Gastrocnemius medialis (tissue), 4 donors: ENCODE results near the gene PRPF31. TPM values are rescaled to one million over a fixed set of nuclear protein-coding genes. Genes with fewer than 3 reads are reported as not detected.

Experiments
- ATAC-seq, 2 donors: fragments of 150-250 bp; one replicate each; pipeline ENCODE4 v1.9.1; 2016
- DNase-seq, 2 donors: peaks; one replicate each; pipeline ENCODE4 v3.0.0-alpha.2; 2019
- H3K27ac ChIP-seq, 4 donors: fragments of 200-600 bp; sonication (generic); 1 replicate in 1 of 4; 2 replicates in 3 of 4; pipeline ENCODE4 v1.5.1; 2016 to 2018; ENCODE audit warnings: mild to moderate bottlenecking in 2 of 4, moderate library complexity in 1 of 4
- H3K27me3 ChIP-seq, 3 donors: fragments of 200-600 bp; sonication (generic) in 2 of 3; 1 replicate in 1 of 3; 2 replicates in 2 of 3; pipeline versions ENCODE4 v1.5.1 to v1.6.0; 2016 to 2019; ENCODE audit warnings: mild to moderate bottlenecking in 1 of 3, moderate library complexity in 1 of 3
- H3K36me3 ChIP-seq, 2 donors: fragments of 200-600 bp; sonication (generic) in 1 of 2; one replicate each; pipeline ENCODE4 v1.5.1; 2017 to 2018
- H3K4me1 ChIP-seq, 2 donors: fragments of 200-600 bp; sonication (generic) in 1 of 2; one replicate each; pipeline ENCODE4 v1.5.1; 2016 to 2017; ENCODE audit warnings: mild to moderate bottlenecking in 2 of 2
- H3K4me3 ChIP-seq, 4 donors: fragments of 200-600 bp; sonication (generic) in 3 of 4; 1 replicate in 1 of 4; 2 replicates in 3 of 4; pipeline ENCODE4 v1.5.1; 2016 to 2019; ENCODE audit warnings: mild to moderate bottlenecking in 2 of 4
- H3K9me3 ChIP-seq, 3 donors: fragments of 200-600 bp; sonication (generic) in 2 of 3; 1 replicate in 1 of 3; 2 replicates in 2 of 3; pipeline ENCODE4 v1.5.1; 2016 to 2019
- CTCF ChIP-seq, 5 experiments: fragments of 450-650 bp in 3 of 5; fragments of 200-600 bp in 2 of 5; sonication (generic) in 2 of 5; IDR thresholded peaks in 4 of 5; conservative IDR thresholded peaks in 1 of 5; 1 replicate in 4 of 5; 2 replicates in 1 of 5; pipeline ENCODE4 v1.5.1; 2016 to 2019; ENCODE audit warnings: antibody characterized with exemption in 5 of 5, mild to moderate bottlenecking in 3 of 5, moderate library complexity in 3 of 5
- POLR2A ChIP-seq, 2 donors: fragments of 450-650 bp; IDR thresholded peaks; one replicate each; pipeline ENCODE4 v1.6.1; 2017; ENCODE audit warnings: antibody characterized with exemption in 2 of 2, mild to moderate bottlenecking in 2 of 2, moderate library complexity in 2 of 2
- in situ Hi-C, 4 donors: fragments of 200-750 bp; cut with MboI; loops; one replicate each; pipeline versions ENCODE4 v1.15.0 to v1.8.0; 2017; ENCODE audit warnings: low sequenced_read_pairs in 4 of 4
- intact Hi-C: fragments of 100-400 bp; cut with DNase I; formaldehyde crosslinking; loops from one replicate; pipeline ENCODE4 v1.15.1; 2023; ENCODE audit warnings: low total_unique reads
- total RNA-seq, 4 donors: library from RNA; depleted of rRNA; stranded (reverse); fragments of >200 nt; gene quantifications; one replicate each; pipeline versions ENCODE4 v1.1.0 to v1.2.3, GENCODE V29; 2016

The PRPF31 gene
- total RNA-seq, 4 donors from 2014 or later: 26.6 to 39.4 (median 37.2) TPM

GRCh38 chr19:54142166-54142780, 26.7 kb downstream of the PRPF31 start:
- no peak for ATAC-seq
- H3K9me3 ChIP-seq: no peaks in the 10 kb centered on the region
- no peak for TF ChIP-seq CTCF (IDR thresholded peaks at IDR 0.05 in 4 of 5, conservative IDR thresholded peaks at IDR 0.05 in 1 of 5)
- TF ChIP-seq POLR2A (IDR thresholded peaks at IDR 0.05): no peak
- no peak overlapping the region for H3K27ac ChIP-seq
- H3K27me3 ChIP-seq: no peaks in the 10 kb centered on the region
- in situ Hi-C loops (no loop called here), intact Hi-C loops (no loop called here)
- H3K4me3 ChIP-seq: no peak overlapping the region
- H3K4me1 ChIP-seq: peaks cover 20 to 32% of the 10 kb centered on the region in 2 donors
- H3K36me3 ChIP-seq: peaks cover 3 to 56% of the 10 kb centered on the region in 2 donors
- DNase-seq: no peak

DNA sequence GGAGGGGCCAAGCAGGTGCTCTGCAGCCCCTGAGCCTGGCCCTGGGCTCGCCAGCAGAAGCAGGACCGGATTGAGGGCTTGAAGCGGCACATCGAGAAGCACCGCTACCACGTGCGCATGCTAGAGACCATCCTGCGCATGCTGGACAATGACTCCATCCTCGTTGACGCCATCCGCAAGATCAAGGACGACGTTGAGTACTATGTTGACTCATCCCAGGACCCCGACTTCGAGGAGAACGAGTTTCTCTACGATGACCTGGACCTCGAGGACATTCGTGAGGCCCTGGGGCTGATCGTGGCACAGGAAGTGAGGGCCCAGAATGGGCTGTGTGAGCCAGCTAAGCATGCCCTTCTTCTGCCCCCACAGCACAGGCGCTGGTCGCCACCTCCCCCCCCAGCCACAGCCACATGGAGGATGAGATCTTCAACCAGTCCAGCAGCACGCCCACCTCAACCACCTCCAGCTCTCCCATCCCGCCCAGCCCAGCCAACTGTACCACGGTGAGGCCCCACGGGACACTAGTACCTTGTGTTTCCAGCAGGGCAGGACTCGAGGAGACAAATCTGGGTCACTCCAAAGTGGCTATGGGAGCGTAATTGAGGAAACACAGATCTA, 30.1 kb downstream of the PRPF31 start:
- Histone ChIP-seq H3K4me1 (peaks cover 2 to 7% of the 10 kb centered on the region in 2 donors), H3K4me3 (no peak overlapping the region), H3K27me3 (no peaks in the 10 kb centered on the region), H3K36me3 (peaks cover 3 to 90% of the 10 kb centered on the region in 2 donors), H3K9me3 (no peaks in the 10 kb centered on the region), H3K27ac (no peak overlapping the region)
- ATAC-seq: no peak
- intact Hi-C loops: no loop called here
- TF ChIP-seq POLR2A (IDR thresholded peaks at IDR 0.05): no peak
- no peak for TF ChIP-seq CTCF (IDR thresholded peaks at IDR 0.05 in 4 of 5, conservative IDR thresholded peaks at IDR 0.05 in 1 of 5)
- no peak for DNase-seq
- in situ Hi-C loops: no loop called here

- H3K4me1 ChIP-seq: no peaks in the 10 kb centered on the region
- TF ChIP-seq POLR2A (IDR thresholded peaks at IDR 0.05) (no peak), CTCF (IDR thresholded peaks at IDR 0.05 in 4 of 5, conservative IDR thresholded peaks at IDR 0.05 in 1 of 5) (no peak)
- intact Hi-C loops (no loop called here), in situ Hi-C loops (no loop called here)
- no peak for ATAC-seq
- H3K27ac ChIP-seq: no peak overlapping the region
- no peak for DNase-seq
- H3K36me3 ChIP-seq: peaks cover 3 to 100% of the 10 kb centered on the region in 2 donors
- H3K4me3 ChIP-seq: no peak overlapping the region
- H3K27me3 ChIP-seq: no peaks in the 10 kb centered on the region
- no peaks in the 10 kb centered on the region for H3K9me3 ChIP-seq
Observed at GRCh38 chr19:54147676-54148075, 32.1 kb downstream of the PRPF31 start.

- H3K9me3 ChIP-seq: no peaks in the 10 kb centered on the region
- in situ Hi-C loops (no loop called here), intact Hi-C loops (no loop called here)
- H3K4me1 ChIP-seq: no peaks in the 10 kb centered on the region
- H3K4me3 ChIP-seq: no peak overlapping the region
- ATAC-seq: no peak
- no peak overlapping the region for H3K27ac ChIP-seq
- no peak for TF ChIP-seq CTCF (IDR thresholded peaks at IDR 0.05 in 4 of 5, conservative IDR thresholded peaks at IDR 0.05 in 1 of 5)
- TF ChIP-seq POLR2A (IDR thresholded peaks at IDR 0.05): no peak
- no peak for DNase-seq
- peaks cover 3 to 100% of the 10 kb centered on the region in 2 donors for H3K36me3 ChIP-seq
- H3K27me3 ChIP-seq: no peaks in the 10 kb centered on the region
Observed at GRCh38 chr19:54148158-54148557, 32.6 kb downstream of the PRPF31 start.
